Calu3 (cell line): ENCODE measurements around the gene ESR2. TPM values are rescaled to one million over a fixed set of nuclear protein-coding genes. Genes with fewer than 3 reads are reported as not detected.

Source experiments
- BruUV-seq: library from RNA; stranded (reverse); fragments of 400-500 nt; replicated peaks from 2 replicates; lab custom pipeline; 2021; lab: Mats Ljungman, UMichigan
- CTCF ChIA-PET: fragments of 300-600 bp; sonication (Branson Sonifier 250); formaldehyde crosslinking; loops from one replicate; lab custom pipeline; 2022; ENCODE audit warnings: antibody characterized with exemption; lab: Charles Lee
- DNase-seq: peaks from one replicate; pipeline ENCODE4 v3.0.0; 2022
- H3K27ac Mint-ChIP-seq: one replicate; pipeline ENCODE4 v1.8.0; 2022; ENCODE audit warnings: mixed read lengths; ENCODE audit not compliant: unreplicated experiment
- H3K27me3 Mint-ChIP-seq: one replicate; pipeline ENCODE4 v1.8.0; 2022; ENCODE audit warnings: mixed read lengths; ENCODE audit not compliant: unreplicated experiment
- H3K36me3 Mint-ChIP-seq: one replicate; pipeline ENCODE4 v1.8.0; 2022; ENCODE audit warnings: mild to moderate bottlenecking, moderate library complexity, mixed read lengths; ENCODE audit not compliant: insufficient read depth, unreplicated experiment
- H3K4me1 Mint-ChIP-seq: one replicate; pipeline ENCODE4 v1.8.0; 2022; ENCODE audit warnings: mild to moderate bottlenecking, low read depth, mixed read lengths; ENCODE audit not compliant: unreplicated experiment
- H3K4me3 Mint-ChIP-seq: one replicate; pipeline ENCODE4 v1.8.0; 2022; ENCODE audit warnings: mild to moderate bottlenecking, low read depth, moderate library complexity, mixed read lengths; ENCODE audit not compliant: unreplicated experiment
- H3K9me3 Mint-ChIP-seq: one replicate; pipeline ENCODE4 v1.8.0; 2022; ENCODE audit warnings: low read depth, mixed read lengths; ENCODE audit not compliant: unreplicated experiment
- intact Hi-C: fragments of 100-400 bp; cut with micrococcal nuclease; formaldehyde crosslinking; loops from one replicate; pipeline ENCODE4 v1.10.0; 2022; ENCODE audit not compliant: unreplicated experiment
- total RNA-seq: library from RNA; stranded (reverse); gene quantifications from 2 replicates; pipeline ENCODE4 v1.2.3, GENCODE V29; 2022
- TF ChIP-seq, protein P1 (sequence below): fragments of 200-600 bp; IDR thresholded peaks from one replicate; pipeline ENCODE4 v1.8.0; 2022; ENCODE audit warnings: antibody characterized with exemption; ENCODE audit not compliant: unreplicated experiment

ESR2 gene
- total RNA-seq, 1 experiment from 2014 or later: not detected

DNA sequence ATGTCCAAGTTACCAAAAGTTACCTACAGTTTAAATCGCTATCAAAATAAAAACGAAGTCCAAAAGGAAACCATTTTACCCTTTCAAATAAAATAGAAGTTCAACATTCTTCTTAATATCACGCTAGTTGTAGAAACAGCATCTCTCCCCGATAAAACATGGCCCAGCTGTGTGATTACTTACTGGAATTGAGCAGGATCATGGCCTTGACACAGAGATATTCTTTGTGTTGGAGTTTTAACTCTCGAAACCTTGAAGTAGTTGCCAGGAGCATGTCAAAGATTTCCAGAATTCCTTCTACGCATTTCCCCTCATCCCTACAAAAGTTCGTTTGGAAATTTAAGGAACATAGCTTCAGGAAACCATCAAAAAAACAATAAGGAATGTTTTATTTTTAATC, 44.8 kb downstream of the ESR2 start:
- TF ChIP-seq, protein P1, sequence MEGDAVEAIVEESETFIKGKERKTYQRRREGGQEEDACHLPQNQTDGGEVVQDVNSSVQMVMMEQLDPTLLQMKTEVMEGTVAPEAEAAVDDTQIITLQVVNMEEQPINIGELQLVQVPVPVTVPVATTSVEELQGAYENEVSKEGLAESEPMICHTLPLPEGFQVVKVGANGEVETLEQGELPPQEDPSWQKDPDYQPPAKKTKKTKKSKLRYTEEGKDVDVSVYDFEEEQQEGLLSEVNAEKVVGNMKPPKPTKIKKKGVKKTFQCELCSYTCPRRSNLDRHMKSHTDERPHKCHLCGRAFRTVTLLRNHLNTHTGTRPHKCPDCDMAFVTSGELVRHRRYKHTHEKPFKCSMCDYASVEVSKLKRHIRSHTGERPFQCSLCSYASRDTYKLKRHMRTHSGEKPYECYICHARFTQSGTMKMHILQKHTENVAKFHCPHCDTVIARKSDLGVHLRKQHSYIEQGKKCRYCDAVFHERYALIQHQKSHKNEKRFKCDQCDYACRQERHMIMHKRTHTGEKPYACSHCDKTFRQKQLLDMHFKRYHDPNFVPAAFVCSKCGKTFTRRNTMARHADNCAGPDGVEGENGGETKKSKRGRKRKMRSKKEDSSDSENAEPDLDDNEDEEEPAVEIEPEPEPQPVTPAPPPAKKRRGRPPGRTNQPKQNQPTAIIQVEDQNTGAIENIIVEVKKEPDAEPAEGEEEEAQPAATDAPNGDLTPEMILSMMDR: no peak
- Mint-ChIP-seq H3K36me3 (no peaks in the 10 kb centered on the region), H3K27ac (no peak overlapping the region), H3K4me1 (no peaks in the 10 kb centered on the region), H3K4me3 (no peak overlapping the region), H3K27me3 (no peaks in the 10 kb centered on the region), H3K9me3 (no peaks in the 10 kb centered on the region)
- BruUV-seq: no TSS peak
- CTCF ChIA-PET: no interaction called here
- DNase-seq: no peak
- intact Hi-C loops: no loop called here

DNA sequence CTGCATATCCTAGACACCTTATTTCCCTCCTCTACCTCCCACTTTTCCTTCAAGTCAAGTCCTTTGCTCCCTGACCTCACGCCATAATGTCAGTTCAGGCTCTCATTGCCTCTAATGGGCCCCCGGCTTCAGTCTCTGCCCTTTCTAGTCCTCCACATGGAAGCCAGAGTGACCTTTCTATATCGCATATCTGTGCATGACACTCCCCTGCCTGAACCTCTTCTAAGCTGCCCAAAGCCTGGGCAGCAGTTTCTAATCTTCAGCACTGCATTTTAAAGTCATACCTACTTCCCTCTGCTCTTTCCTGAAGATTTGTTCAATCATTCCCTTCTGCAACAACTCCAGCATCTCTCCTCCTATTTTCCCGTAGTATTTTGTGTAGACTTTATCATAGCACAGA, 45.5 kb downstream of the ESR2 start:
- Mint-ChIP-seq H3K27ac (no peak overlapping the region), H3K9me3 (no peaks in the 10 kb centered on the region), H3K36me3 (no peaks in the 10 kb centered on the region), H3K4me1 (no peaks in the 10 kb centered on the region), H3K27me3 (no peaks in the 10 kb centered on the region), H3K4me3 (no peak overlapping the region)
- TF ChIP-seq, protein P1: no peak
- CTCF ChIA-PET: no interaction called here
- intact Hi-C loops: no loop called here
- no TSS peak for BruUV-seq
- no peak for DNase-seq

DNA sequence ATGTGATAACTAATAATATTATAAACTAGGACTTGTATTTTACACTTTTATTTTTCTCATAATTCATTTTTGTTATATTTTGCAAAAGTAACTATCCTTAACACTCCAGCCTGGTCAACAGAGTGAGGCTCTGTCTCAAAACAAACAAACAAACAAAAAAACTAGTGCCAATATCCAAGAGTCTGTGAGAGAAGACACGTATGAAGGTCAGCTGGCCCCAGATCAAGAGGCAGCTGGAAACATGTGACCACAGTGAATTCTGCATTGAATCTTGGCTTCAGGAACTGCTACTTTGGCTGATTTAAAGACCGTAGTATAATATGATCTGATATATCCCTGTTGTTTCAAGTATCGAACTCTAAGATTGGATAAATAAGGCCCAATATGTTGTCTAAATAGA, 47.0 kb downstream of the ESR2 start:
- Mint-ChIP-seq H3K36me3 (no peaks in the 10 kb centered on the region), H3K27me3 (no peaks in the 10 kb centered on the region), H3K4me1 (no peaks in the 10 kb centered on the region), H3K4me3 (no peak overlapping the region), H3K9me3 (no peaks in the 10 kb centered on the region), H3K27ac (no peak overlapping the region)
- no peak for DNase-seq
- no TSS peak for BruUV-seq
- CTCF ChIA-PET: interaction anchor here (0.6 kb wide), 1 partner anchor 18 kb away, joined by 5 read pairs; no protein-coding TSS in a partner anchor
- intact Hi-C loops: no loop called here
- TF ChIP-seq, protein P1: no peak

DNA sequence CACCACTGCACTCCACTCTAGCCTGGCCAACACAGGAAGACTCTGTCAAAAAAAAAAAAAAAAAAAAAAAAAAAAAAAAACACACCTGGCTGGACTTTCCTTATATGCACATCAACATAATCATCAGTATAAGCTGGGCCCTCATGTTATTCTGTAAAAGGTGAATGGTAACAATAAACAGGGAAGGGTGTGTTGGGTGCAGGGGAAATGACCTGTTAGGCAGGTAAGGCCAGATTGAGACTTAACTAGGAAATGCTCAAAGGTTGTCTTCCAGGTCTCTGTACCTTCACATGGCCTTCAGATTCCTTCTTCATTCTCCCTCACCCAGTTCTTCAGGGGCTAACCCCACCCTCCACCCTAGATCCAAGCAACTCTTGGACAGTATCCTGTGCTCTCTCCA, 47.5 kb downstream of the ESR2 start:
- no peak for DNase-seq
- H3K27me3 Mint-ChIP-seq: no peaks in the 10 kb centered on the region
- no TSS peak for BruUV-seq
- H3K27ac Mint-ChIP-seq: no peak overlapping the region
- TF ChIP-seq, protein P1: no peak
- CTCF ChIA-PET: interaction anchor here (0.6 kb wide), 1 partner anchor 17 kb away, joined by 5 read pairs; no protein-coding TSS in a partner anchor
- H3K4me3 Mint-ChIP-seq: no peak overlapping the region
- H3K9me3 Mint-ChIP-seq: no peaks in the 10 kb centered on the region
- H3K36me3 Mint-ChIP-seq: no peaks in the 10 kb centered on the region
- intact Hi-C loops: no loop called here
- no peaks in the 10 kb centered on the region for H3K4me1 Mint-ChIP-seq
